Trophoblast cell (in vitro differentiated cells and primary cell): ENCODE data around the gene MCRIP1.
A peak's percentile ranks its signal among the peaks of the same experiment; 100 is the strongest.
"Not testable (repeated sequence)": the region's sequence is repeated elsewhere in the genome, so short reads cannot be mapped to it uniquely, and the experiment has no call there.

Experiments used
- DNase-seq, 2 donors: peaks; one replicate each; pipeline ENCODE4 v3.0.0-alpha.2; 2016
- H2AFZ ChIP-seq: 2 replicates; pipeline ENCODE4 v1.6.1; 2013; ENCODE audit warnings: low read length, moderate library complexity, mild to moderate bottlenecking; ENCODE audit not compliant: insufficient read depth, poor library complexity
- H2AK5ac ChIP-seq: 2 replicates; pipeline ENCODE4 v1.6.1; 2013; ENCODE audit warnings: mild to moderate bottlenecking, low read length
- H2BK120ac ChIP-seq: 2 replicates; pipeline ENCODE4 v1.6.1; 2013; ENCODE audit warnings: low read length, mild to moderate bottlenecking, moderate library complexity; ENCODE audit not compliant: insufficient read depth, poor library complexity
- H2BK12ac ChIP-seq: 2 replicates; pipeline ENCODE4 v1.6.1; 2013; ENCODE audit warnings: mild to moderate bottlenecking, low read length, moderate library complexity
- H2BK5ac ChIP-seq: 2 replicates; pipeline ENCODE4 v1.6.1; 2013; ENCODE audit warnings: low read length, low read depth, moderate library complexity, mild to moderate bottlenecking; ENCODE audit not compliant: poor library complexity
- H3K14ac ChIP-seq: 2 replicates; pipeline ENCODE4 v1.6.1; 2013; ENCODE audit warnings: mild to moderate bottlenecking, low read length
- H3K18ac ChIP-seq: 2 replicates; pipeline ENCODE4 v1.6.1; 2013; ENCODE audit warnings: mild to moderate bottlenecking, low read length
- H3K23ac ChIP-seq: 2 replicates; pipeline ENCODE4 v1.6.1; 2013; ENCODE audit warnings: low read length
- H3K27ac ChIP-seq: 2 replicates; pipeline ENCODE4 v1.5.1; 2013; ENCODE audit warnings: low read depth, mild to moderate bottlenecking, inconsistent platforms, low read length, moderate library complexity
- H3K27me3 ChIP-seq: 2 replicates; pipeline ENCODE4 v1.6.1; 2013; ENCODE audit warnings: inconsistent platforms, mild to moderate bottlenecking, low read length, moderate library complexity; ENCODE audit not compliant: insufficient read depth
- H3K36me3 ChIP-seq, 2 experiments: 1 replicate in 1 of 2; 2 replicates in 1 of 2; pipeline ENCODE4 v1.6.1; 2013; ENCODE audit warnings: low read length in 2 of 2, mild to moderate bottlenecking in 2 of 2, moderate library complexity in 1 of 2; ENCODE audit not compliant: insufficient read depth in 2 of 2, control insufficient read depth in 1 of 2
- H3K4ac ChIP-seq: 2 replicates; pipeline ENCODE4 v1.6.1; 2013; ENCODE audit warnings: low read depth, mild to moderate bottlenecking, low read length, moderate library complexity
- H3K4me1 ChIP-seq, 2 experiments: 1 replicate in 1 of 2; 2 replicates in 1 of 2; pipeline ENCODE4 v1.6.1; 2013; ENCODE audit warnings: low read length in 2 of 2, mild to moderate bottlenecking in 2 of 2, moderate library complexity in 1 of 2; ENCODE audit not compliant: insufficient read depth in 2 of 2, control insufficient read depth in 1 of 2
- H3K4me2 ChIP-seq: 2 replicates; pipeline ENCODE4 v1.6.1; 2013; ENCODE audit warnings: inconsistent platforms, mild to moderate bottlenecking, low read length, moderate library complexity
- H3K4me3 ChIP-seq: 2 replicates; pipeline ENCODE4 v1.5.1; 2013; ENCODE audit warnings: mild to moderate bottlenecking, low read depth, low read length, inconsistent platforms
- H3K79me1 ChIP-seq: one replicate; pipeline ENCODE4 v1.6.1; 2013; ENCODE audit warnings: low read length
- H3K79me2 ChIP-seq: 2 replicates; pipeline ENCODE4 v1.6.1; 2013; ENCODE audit warnings: low read length, mild to moderate bottlenecking; ENCODE audit not compliant: control insufficient read depth, insufficient read depth, poor library complexity
- H3K9ac ChIP-seq: 2 replicates; pipeline ENCODE4 v1.6.1; 2013; ENCODE audit warnings: mild to moderate bottlenecking, low read length
- H3K9me3 ChIP-seq: 2 replicates; pipeline ENCODE4 v1.6.1; 2013; ENCODE audit warnings: low read depth, mild to moderate bottlenecking, control low read depth, inconsistent platforms, low read length; ENCODE audit not compliant: insufficient read depth
- H4K12ac ChIP-seq: 2 replicates; pipeline ENCODE4 v1.6.1; 2013; ENCODE audit warnings: low read depth, mild to moderate bottlenecking, low read length, moderate library complexity
- H4K8ac ChIP-seq: 2 replicates; pipeline ENCODE4 v1.6.1; 2013; ENCODE audit warnings: low read depth, mild to moderate bottlenecking, low read length, moderate library complexity
- H4K91ac ChIP-seq: one replicate; pipeline ENCODE4 v1.6.1; 2013; ENCODE audit warnings: low read depth, mild to moderate bottlenecking, low read length, moderate library complexity
- WGBS: extraction: QIAGEN DNeasy Blood & Tissue Kit; methylation state at CpG from one replicate; pipeline ENCODE4 v1.1.7; 2013; ENCODE audit warnings: missing lambda C conversion rate; ENCODE audit not compliant: insufficient read length, insufficient coverage; ENCODE audit errors: extremely low coverage; 5-methylcytosine and 5-hydroxymethylcytosine counted together

The MCRIP1 gene

GRCh38 chr17:81841866-81842265 lies 8.8 kb upstream of the MCRIP1 start:
- Histone ChIP-seq H4K12ac (no peak overlapping the region), H3K27ac (peak overlapping the region; percentile 5), H4K91ac (no peak overlapping the region), H3K9me3 (peaks cover 4% of the 10 kb centered on the region), H2AK5ac (no peak overlapping the region), H3K4me2 (no peak overlapping the region), H4K8ac (no peak overlapping the region), H3K14ac (no peak overlapping the region), H2BK5ac (no peak overlapping the region), H2BK12ac (no peak overlapping the region), H3K18ac (no peak overlapping the region), H3K4ac (no peak overlapping the region), H2BK120ac (no peak overlapping the region), H3K79me2 (no peaks in the 10 kb centered on the region), H3K4me3 (no peak overlapping the region), H3K4me1 (peaks cover 16 to 20% of the 10 kb centered on the region in 2 experiments), H3K36me3 (peaks cover 45 to 49% of the 10 kb centered on the region in 2 experiments), H3K79me1 (peaks cover 6% of the 10 kb centered on the region), H3K9ac (peak overlapping the region; percentile 28), H3K23ac (no peak overlapping the region), H3K27me3 (no peaks in the 10 kb centered on the region), H2AFZ (no peak overlapping the region)
- no CpG with 5 or more reads among the region's 15 CpGs for WGBS
- DNase-seq = no peak

GRCh38 chr17:81840826-81841778 lies 8.0 kb upstream of the MCRIP1 start:
- no peak overlapping the region for H3K18ac ChIP-seq
- no CpG with 5 or more reads among the region's 40 CpGs for WGBS

GRCh38 chr17:81840059-81840458 lies 7.0 kb upstream of the MCRIP1 start:
- not testable (repeated sequence) for H3K23ac ChIP-seq, H3K4ac ChIP-seq, H3K14ac ChIP-seq, H3K79me2 ChIP-seq, H4K12ac ChIP-seq, H2BK12ac ChIP-seq, H3K18ac ChIP-seq, DNase-seq, H3K79me1 ChIP-seq, H3K4me2 ChIP-seq, H2AFZ ChIP-seq, H4K8ac ChIP-seq, H3K27me3 ChIP-seq, H2BK5ac ChIP-seq, H3K9me3 ChIP-seq, H2AK5ac ChIP-seq, H3K9ac ChIP-seq, H3K27ac ChIP-seq, H3K4me3 ChIP-seq, H2BK120ac ChIP-seq, H4K91ac ChIP-seq
- Histone ChIP-seq H3K4me1 (peaks cover 16 to 21% of the 10 kb centered on the region in 2 experiments), H3K36me3 (peaks cover 27 to 31% of the 10 kb centered on the region in 2 experiments)
- no CpG with 5 or more reads among the region's 5 CpGs for WGBS

More at GRCh38 chr17:81840826-81841778, 8.0 kb upstream of the MCRIP1 start:
- H3K9ac ChIP-seq = no peak overlapping the region
- peak; percentile 90 to 92 for DNase-seq
- no peaks in the 10 kb centered on the region for H3K79me2 ChIP-seq
- no peaks in the 10 kb centered on the region for H3K27me3 ChIP-seq
- no peak overlapping the region for H4K91ac ChIP-seq
- H3K4ac ChIP-seq = no peak overlapping the region
- no peak overlapping the region for H3K4me3 ChIP-seq
- H3K79me1 ChIP-seq = peaks cover 6% of the 10 kb centered on the region
- no peak overlapping the region for H2BK5ac ChIP-seq
- H3K4me1 ChIP-seq = peaks cover 16 to 21% of the 10 kb centered on the region in 2 experiments
- H3K36me3 ChIP-seq = peaks cover 38 to 41% of the 10 kb centered on the region in 2 experiments
- no peak overlapping the region for H4K12ac ChIP-seq
- H3K4me2 ChIP-seq = no peak overlapping the region
- no peak overlapping the region for H3K14ac ChIP-seq
- H2AFZ ChIP-seq = no peak overlapping the region
- no peak overlapping the region for H2AK5ac ChIP-seq
- peak overlapping the region; percentile 5 for H3K27ac ChIP-seq
- H4K8ac ChIP-seq = no peak overlapping the region
- peaks cover 4% of the 10 kb centered on the region for H3K9me3 ChIP-seq
- no peak overlapping the region for H3K23ac ChIP-seq
- no peak overlapping the region for H2BK120ac ChIP-seq
- H2BK12ac ChIP-seq = no peak overlapping the region

- H3K18ac ChIP-seq = no peak overlapping the region
- peaks cover 6% of the 10 kb centered on the region for H3K9me3 ChIP-seq
- peak overlapping the region; percentile 70 for H2BK120ac ChIP-seq
- H3K23ac ChIP-seq = no peak overlapping the region
- H3K9ac ChIP-seq = no peak overlapping the region
- peak overlapping the region; percentile 52 for H4K12ac ChIP-seq
- H2AK5ac ChIP-seq = peak overlapping the region; percentile 48
- peak overlapping the region; percentile 62 for H4K91ac ChIP-seq
- H3K79me2 ChIP-seq = no peaks in the 10 kb centered on the region
- H2BK5ac ChIP-seq = peak overlapping the region; percentile 23
- H3K4me2 ChIP-seq = no peak overlapping the region
- peaks cover 16 to 23% of the 10 kb centered on the region in 2 experiments for H3K4me1 ChIP-seq
- peak overlapping the region; percentile 48 for H3K14ac ChIP-seq
- H3K36me3 ChIP-seq = peaks cover 20 to 23% of the 10 kb centered on the region in 2 experiments
- no CpG with 5 or more reads among the region's 15 CpGs for WGBS
- no peak overlapping the region for H3K4me3 ChIP-seq
- H3K4ac ChIP-seq = peak overlapping the region; percentile 15
- H2BK12ac ChIP-seq = peak overlapping the region; percentile 56
- no peaks in the 10 kb centered on the region for H3K27me3 ChIP-seq
- DNase-seq = peak in 1 of 2 donors; percentile 33
- peak overlapping the region; percentile 64 for H4K8ac ChIP-seq
- H2AFZ ChIP-seq = peak overlapping the region; percentile 20
- peak overlapping the region; percentile 73 for H3K27ac ChIP-seq
- H3K79me1 ChIP-seq = peaks cover 6% of the 10 kb centered on the region
These were observed 6.2 kb upstream of the MCRIP1 start for GRCh38 chr17:81839301-81839700.
